Measurements from ENCODE around the gene C7orf25.
"Not testable (repeated sequence)": the region's sequence is repeated elsewhere in the genome, so short reads cannot be mapped to it uniquely, and the experiment has no call there.

C7orf25 gene

DNA sequence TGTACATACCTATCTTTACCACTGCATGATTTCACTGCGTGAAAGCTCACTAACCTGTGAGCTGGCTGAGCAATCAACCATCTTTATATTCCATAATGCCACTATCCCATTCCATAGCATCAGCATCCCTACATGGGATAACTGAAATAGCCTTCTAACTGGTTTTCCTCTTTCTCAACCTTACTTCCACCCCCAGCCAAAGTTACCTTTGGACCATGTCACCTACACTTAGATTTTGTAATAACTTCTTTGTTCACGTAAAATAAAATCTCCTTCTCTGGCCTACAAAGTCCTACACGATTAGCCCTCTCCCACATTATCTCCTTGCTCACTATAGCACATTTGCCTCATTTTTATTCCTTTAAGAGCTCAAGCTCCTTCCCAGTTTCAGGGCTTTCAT is 17.6 kb upstream of the C7orf25 start:
- DNase-seq (ENCODE audit: low spot score) = no peak

DNA sequence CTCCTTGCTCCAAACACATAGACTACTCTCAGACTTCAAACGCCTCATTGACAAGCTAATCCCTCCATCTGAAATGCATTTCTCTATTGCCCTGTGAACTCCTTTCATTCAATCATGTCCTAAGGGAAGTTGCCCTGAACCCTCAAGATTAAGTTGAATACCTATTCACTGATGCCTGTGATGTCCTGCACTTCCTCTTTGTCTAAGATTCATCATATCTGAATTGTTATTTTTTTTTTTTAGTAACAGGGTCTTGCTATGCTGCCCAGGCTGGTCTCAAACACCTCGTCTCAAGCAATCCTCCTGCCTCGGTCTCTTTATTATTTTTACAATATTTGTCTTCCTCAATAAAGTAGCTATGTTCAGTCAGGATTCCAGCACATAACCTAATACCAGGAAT is 16.9 kb upstream of the C7orf25 start:
- DNase-seq (ENCODE audit: low spot score) = no peak

DNA sequence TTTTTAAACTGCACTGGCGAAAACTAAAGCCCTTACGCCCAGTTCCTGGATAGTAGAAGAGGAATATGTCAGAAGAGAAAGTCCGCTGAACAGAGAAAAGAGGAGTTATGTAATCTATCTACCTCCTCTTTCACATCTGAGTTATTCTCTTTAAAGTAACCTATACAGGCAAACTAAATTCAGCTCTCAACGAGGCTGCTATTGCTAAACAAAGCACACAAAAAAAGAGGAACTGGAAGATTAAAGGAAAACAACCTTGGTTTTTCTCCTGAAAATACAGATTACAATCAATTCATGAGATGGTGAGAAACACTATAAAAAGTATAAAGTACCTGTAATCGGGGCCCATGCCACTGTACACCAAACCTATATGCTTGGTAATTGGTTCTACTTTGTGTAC is 14.3 kb upstream of the C7orf25 start:
- DNase-seq (ENCODE audit: low spot score) = no peak

DNA sequence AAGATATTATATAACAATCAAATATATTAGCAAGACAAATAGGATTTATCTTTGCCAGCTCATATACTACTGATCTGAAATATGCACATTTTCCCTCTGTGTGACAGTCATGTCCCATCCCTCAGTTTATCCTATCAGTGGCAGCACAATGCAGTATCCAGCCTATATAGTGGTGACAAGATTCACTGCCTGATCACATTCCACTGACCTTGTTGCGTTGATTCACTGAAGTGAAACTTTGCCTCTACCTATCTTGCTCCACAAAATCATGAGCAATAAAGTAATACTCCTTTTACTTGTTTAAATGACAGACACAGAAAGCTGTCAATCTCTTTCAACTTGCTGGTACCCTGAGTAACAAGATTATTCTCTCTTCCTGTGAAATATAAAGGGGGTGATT is 13.8 kb upstream of the C7orf25 start:
- no peak for DNase-seq (ENCODE audit: low spot score)

DNA sequence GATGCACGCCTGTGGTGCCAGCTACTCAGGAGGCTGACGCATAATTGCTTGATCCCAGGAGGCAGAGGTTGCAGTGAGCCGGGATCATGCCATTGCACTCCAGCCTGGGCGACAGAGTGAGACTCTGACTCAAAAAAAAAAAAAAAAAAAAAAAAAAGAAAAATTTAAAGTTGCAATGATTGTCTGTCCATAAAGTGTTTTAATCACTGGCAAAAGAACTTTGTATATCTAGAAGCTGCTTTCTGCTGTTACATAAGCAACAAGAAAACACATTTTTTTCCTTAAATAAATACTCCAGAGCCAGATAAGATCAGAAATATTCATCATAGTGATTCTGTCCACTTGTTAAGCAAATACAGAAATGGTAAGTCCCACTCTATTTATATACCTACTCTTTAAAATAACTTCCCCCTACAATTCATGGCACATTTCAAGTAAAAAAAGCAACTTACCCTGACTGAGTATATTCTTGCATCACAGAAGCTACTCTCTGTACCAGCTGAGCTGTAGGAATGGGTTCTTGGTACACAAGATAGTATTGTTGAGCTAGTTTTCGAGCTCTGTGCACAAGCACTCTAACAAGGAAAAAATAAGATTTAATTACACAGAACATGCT is 12.5 kb upstream of the C7orf25 start:
- DNase-seq (ENCODE audit: low spot score) = no peak

DNA sequence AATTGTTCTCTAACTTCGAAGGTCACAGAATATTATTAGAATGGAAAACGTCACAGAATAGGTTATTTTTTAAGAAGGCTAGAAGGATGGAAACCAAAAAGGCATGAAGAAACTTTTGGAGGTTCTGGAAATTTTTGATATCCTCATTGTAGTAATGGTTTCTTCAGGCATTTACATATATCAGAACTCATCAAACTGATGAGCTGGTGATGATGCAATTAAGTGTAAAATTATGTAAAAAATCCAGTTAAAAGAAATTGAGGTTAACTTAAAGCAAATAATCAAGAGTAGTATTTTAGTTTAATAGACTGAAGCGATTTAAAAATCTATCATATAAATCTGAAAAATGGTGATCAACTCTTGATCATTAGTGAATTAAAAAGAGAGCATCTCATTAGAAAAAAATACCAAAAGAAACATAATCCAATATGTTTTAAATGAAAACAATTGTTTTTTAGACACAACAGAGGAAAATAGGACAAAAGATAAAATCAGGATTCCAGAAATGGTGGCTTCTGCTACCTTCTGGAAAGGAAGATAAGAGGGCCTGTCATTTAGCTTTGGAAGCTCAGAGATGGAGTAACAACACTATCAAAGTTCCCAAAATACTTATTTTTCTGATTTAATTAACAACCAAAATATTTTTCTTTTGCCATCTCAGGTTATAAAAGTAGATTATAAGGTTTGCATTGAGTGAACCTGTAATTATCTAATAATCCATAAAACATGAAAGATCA is 10.3 kb upstream of the C7orf25 start:
- no peak for DNase-seq (ENCODE audit: low spot score)

DNA sequence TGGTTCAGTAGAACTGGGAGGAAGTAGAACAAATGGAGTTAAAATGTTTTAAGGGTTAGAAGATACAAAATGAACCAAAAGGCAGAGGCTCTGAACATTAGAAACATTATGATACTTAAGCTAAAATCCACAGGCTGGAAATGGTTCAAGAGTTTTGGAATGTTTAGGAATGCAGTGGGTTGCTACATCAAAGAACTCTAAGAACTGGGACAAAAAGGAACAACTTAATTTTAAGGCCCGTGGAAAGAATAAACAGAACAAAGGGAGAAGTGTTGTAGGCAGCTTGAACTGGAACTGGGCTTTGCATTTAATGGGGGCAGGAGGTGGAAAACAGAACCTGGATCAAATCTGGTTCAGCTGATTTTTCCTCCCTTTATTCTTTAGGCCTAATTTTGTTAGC is 3.5 kb upstream of the C7orf25 start:
- no peak for DNase-seq (ENCODE audit: low spot score)

DNA sequence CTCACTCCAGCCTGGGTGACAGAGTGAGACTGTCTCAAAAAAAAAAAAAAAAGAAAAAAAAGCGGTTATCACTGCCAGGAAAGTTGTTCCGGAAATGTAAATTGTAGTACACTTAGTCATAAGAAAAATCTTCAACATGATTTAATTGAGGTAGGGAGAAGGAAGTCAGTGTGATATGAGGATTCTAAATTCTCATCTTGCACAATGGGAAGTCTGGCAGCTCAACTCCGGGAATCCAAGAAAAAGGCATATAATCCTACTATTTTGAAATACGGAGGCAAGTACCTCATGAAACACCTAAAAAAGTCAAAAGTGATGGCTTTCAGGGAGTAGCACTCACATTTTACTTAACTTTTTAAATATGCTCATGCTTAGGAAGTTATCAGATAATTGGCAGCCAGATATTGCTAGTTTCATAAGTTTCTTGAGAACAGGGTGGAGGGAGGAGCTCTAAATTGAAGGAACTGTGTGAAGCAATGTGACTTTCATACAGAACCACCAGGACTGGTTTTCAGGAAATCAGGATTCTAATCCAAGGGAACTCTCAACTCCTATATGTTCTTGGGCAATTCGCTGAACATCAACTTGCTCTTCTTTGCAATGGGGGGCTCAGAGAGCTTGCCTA is 2.7 kb upstream of the C7orf25 start:
- DNase-seq (ENCODE audit: low spot score) = no peak

DNA sequence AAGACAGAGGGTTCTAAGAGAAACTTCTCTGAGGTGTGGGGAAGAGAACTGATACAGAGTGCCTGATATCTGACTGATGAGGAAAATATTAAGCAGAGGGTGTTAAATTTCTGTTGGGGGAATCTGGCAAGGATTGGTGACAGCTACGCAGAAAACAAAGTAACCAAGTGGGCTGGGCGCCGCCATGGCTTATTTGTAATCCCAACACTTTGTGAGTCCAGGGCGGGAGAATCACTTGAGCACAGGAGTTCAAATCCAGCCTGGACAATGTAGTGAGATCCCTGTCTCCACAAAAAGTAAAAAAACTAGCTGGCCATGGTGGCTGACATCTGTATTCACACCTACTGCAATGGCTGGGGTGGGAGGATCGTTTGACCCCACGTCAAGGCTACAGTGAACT is 2.1 kb upstream of the C7orf25 start:
- DNase-seq (ENCODE audit: low spot score) = no peak

DNA sequence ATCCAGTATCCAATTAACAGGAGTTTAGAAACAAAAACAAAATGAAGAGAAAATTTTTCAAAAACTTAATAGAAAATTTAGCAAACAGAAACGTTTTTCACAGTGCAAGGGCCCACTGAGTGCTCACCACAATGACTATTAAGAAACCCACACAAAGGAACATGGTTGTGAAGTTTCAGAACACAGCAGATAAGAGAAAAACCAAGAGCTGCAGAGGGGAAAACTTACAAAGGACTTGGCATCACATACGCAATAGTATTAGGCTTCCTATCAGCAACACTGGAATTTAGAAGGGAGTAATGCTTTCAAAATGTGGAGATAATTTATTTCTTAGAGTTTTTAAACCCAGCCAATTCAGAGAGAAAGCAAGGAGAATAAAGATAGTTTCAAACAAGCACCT is 1.7 kb upstream of the C7orf25 start:
- no peak for DNase-seq (ENCODE audit: low spot score)

DNA sequence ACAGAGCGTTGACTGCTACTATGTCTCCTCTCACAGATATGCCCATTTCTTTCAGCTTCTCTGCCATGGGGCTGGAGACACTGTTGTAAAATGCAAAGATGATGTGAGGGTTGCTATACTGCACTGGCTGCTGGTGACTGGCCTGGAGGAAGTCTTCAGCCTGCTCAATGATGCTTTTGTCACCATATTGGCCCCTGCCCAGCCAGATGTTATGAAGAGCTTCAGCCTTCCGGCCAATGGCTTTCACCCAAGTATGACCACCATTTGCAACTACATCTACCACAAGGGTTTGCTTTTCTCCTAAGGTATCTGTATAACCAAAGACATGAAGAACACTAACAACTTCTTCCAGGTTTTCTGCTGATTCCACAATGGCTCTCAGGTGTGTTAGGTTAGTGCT is 1.6 kb downstream of the C7orf25 start:
- no peak for DNase-seq (ENCODE audit: low spot score)

DNA sequence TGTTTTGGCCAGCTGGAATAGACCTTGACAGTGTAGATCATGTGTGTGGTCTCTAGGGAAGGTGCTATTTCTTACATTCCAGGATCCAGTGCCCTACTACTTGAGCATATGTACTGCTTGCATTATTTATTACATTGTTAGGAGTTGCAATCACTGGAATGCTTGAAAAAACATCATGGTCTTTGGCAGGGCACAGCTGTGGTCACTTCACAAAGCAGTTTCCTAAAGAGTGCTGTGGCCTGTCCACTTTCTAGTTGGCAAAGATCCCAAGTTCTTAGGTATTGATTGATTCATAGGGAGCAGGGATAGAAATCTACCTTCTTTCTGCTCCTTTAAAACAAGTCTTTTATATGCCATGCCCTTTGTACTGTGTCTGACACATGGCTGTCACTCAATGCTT is 4.6 kb downstream of the C7orf25 start:
- DNase-seq (ENCODE audit: low spot score) = no peak

DNA sequence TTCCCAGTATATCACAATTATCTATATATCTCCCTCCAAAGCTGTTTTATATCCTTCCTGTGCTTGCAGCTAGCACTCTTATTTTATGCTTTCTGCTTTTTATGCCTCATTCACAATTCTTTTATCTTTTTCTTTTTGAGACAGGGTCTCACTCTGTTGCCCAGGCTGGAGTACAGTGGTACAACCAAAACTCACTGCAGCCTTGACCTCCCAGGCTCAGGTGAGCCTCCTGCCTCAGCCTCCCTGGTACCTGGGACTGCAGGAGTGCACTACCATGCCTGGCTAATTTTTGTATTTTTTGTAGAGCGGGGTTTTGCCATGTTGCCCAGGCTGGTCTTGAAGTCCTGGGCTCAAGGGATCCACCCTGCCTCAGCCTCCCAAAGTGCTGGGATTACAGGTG is 5.7 kb downstream of the C7orf25 start:
- no peak for DNase-seq (ENCODE audit: low spot score)

DNA sequence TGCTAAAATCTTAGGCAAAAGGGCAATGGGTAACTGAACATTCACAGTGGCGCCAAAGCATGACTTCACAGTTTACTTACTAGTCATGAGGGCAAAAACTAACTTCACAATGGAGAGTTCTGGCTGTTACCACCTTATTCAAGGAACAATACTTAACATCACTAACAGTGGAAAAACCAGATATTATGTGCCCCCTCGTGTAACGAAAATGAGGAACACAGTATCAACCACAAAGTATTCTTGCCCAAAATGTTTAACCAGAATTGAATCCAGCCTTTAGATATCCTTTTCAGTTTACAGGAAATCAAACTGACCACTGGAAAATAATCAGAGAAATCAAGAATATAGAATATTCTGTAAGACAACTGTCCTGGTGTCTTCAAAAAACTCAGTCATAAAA is 9.5 kb downstream of the C7orf25 start:
- DNase-seq (ENCODE audit: low spot score) = no peak

DNA sequence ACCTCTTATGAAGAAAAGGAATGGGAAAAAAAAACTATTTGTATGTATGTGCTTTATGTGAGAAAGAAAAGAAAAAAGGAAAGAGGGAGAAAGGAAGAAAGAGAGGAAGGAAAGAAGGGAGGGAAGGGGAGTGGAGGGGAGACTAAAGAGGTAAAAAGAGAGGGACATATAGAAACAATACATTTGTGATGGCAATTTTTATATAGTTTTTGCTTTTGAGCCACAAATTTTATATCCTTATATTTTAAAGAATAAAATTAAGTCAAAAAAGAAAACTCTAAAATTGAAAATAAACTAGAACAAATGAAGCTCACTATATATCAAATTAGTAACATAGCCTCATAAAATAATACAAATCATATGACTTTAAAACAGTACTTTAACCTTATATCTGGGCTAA is 11.0 kb downstream of the C7orf25 start:
- DNase-seq (ENCODE audit: low spot score) = no peak

DNA sequence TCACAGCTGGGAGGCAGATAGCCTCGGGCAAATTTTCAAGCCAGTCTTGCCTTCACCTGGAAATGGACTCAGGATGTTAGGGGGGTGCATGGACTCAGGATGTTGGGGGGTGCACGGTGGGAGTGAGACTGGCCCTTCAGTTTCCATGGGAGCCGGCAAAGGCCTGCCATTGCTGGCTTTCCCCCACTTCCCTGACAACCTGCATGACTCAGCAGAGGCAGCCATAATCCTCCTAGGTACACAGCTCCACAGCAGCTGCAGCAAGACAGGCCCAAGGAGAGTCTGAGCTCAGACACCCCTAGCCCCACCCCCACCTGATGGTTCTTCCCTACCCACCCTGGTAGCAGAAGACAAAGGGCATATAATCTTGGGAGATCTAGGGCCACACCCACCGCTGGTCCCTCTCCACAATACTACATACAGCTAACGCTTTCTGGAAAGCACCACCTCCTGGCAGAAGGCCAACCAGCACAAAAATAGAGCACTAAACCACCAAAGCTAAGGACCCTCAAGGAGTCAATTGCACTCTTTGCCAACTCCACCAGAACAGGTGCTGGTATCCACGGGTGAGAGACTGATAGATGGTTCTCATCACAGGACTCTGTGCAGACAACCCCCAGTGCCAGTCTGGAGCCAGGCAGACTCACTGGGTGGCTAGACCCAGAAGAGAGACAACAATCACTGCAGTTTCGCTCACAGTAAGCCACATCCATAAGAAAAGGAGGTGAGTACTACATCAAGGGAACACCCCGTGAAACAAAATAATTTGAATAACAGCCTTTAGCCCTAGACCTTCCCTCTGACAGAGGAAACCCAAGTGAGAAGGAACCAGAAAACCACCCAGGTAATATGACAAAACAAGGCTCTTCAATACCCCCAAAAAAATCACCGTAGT is 18.3 kb downstream of the C7orf25 start:
- DNase-seq (ENCODE audit: low spot score) = no peak

DNA sequence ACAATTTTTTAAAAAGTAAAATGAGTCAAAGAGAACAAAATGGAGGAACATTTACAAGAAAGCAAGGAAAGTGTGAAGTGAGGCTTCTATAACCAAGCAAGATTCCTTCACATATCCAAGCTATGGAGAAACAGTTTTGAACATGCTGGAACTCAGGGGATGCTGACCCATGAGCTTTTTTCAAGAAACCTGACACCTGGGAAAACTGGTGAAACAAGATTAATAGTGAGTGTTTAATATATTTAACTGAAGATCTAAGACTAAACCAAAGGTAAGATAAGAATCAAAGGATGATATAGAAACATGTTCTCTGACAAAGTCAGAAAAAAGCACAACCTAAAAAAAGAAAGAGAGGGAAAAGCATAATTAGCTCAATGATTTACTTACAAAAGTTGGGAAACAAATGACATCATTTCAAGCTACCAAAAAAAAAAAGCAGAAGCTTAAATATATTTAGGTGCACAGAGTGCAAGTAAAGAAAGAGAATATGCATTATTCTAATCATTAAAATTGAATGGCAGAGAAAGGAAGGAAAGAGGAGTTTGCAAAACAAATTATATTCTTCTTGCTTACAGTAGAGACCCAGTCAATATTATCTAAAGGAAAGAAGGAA is 24.9 kb downstream of the C7orf25 start:
- DNase-seq (ENCODE audit: low spot score) = no peak

DNA sequence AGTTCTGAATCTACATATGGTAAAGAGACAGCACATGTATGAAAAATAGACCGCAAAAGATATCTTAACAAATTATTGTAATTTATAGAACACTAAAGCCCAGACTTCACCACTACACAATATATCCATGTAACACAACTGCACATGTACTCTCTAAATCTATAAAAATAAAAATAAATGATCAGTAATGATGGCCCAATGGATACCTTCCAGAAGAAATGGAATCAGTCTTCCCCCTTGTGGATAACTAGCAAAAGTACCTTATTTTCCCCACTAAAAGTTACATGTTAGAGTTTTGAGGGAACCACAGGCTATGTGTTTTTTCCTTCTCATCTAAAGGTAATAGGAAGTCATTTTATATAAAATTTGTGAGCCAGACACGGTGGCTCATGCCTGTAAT is 25.7 kb downstream of the C7orf25 start:
- no peak for DNase-seq (ENCODE audit: low spot score)

DNA sequence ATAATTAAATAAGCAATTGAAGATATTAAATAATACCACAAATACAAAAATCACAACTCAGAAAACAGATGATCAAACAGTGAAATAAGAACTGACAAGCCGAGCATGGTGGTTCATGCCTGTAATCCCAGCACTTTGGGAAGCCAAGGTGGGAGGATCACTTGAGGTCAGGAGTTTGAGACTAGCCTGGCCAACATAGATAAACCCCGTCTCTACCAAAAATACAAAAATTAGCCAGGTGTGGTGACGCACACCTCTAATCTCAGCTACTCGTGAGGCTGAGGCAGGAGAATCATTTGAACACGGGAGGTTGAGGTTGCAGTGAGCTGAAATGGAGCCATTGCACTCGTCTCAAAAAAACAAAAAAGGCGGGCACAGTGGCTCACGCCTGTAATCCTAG is 26.7 kb downstream of the C7orf25 start:
- not testable (repeated sequence) for DNase-seq (ENCODE audit: low spot score)

DNA sequence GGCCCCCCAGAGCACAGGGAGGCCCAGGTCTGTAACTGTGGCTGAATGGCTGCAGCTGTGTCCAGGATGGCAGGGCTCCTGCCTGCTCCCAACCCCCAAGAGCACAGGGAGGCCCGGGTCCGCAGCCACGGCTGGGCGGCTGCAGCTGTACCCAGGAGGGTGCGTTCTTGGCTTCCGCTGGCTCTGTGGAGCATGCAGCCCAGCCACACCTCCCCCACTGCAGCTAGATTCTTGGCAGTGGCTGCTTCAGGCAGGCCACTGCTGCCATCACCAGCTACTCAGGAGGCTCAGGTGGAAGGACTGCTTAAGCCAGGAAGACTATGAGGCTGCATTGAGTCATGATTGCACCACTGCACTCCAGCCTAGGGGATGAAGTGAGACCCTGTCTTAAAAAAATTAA is 27.9 kb downstream of the C7orf25 start:
- no peak for DNase-seq (ENCODE audit: low spot score)

DNA sequence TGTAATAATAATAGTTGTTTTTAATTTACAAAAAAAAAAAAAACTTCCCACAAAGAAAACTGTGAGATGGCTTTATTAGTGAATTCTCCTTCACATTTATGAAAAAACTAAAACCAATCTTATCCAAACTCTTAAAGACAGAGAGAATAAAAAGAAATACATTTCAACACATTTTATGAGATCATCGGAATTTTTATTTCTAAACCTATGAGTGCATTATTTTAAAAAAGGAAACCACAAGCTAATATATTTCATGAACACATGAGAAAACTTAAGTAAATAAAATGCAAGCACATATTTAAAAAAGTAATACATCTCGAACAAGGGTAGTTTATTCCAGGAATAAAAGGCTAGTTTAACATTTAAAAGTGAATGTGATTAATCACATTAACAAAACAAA is 31.5 kb downstream of the C7orf25 start:
- DNase-seq (ENCODE audit: low spot score) = no peak

DNA sequence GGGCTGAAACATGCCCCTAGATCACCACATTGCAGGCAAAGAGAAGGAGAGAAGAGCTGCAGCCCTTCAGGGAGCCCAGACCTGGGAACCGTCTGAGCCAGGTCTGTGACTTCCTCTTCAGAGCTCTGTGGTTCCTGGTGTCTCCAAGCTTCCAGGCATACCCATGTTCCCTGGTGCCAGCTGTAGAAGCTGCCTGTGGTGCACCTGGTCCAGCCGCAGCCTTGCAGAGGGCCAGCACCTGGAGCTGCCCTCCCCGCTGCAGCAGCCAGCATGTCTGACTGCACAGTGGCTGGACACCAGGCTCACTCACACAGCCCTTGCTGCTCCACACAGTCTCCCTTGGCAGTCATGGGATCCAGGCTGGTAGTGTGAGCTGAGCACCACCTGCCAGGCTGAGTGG is 33.6 kb downstream of the C7orf25 start:
- no peak for DNase-seq (ENCODE audit: low spot score)

All from iPS-NIHi11 (cell line).